GM21786 (cell line): Measurements from ENCODE around the gene SLC38A9.

Experiments used
- ATAC-seq: cut with Tn5 transposase; IDR thresholded peaks from one replicate; pipeline ENCODE4 v1.9.1; 2021; ENCODE audit not compliant: unreplicated experiment

The SLC38A9 gene

GRCh38 chr5:55657443-55657842 is 54.7 kb downstream of the SLC38A9 start:
- no peak for ATAC-seq

DNA sequence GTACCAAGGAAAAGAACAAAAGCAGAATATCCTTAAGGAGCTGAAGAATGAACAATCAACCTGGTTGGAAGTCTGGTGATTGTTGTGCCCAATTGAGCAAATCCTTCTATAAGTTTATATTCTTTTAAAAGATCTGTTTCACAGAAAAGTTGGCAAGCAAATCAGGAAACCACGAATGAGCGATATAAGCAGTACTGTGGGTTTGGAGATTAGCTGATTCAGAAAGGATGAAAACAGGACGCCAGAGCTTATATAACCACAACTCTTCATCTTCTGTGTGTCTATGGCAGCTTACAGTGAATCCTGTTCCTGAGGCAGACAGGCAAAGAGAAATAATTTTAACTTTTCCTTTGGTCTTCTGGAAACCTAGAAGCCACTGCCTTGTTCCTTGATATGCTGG is 61.7 kb downstream of the SLC38A9 start:
- ATAC-seq = no peak

DNA sequence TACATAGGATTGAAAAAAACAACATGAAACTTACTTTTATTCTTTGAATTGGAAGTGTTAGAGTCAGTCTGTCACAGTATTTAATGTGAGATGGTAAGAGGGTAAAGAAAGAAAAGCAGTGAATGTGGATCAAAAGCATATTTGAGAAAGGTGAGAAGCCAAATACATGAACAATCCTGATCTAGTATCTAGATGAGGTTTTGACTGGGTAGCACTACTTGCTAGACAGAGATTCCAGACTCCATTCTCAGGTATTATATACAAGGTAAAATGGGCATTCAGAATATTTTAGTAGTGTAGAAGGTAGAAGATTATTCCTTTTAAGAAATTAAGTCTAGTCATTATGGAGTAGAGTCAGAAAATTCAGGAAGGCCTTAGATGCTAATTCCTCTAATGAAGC is 62.2 kb downstream of the SLC38A9 start:
- ATAC-seq = no peak

DNA sequence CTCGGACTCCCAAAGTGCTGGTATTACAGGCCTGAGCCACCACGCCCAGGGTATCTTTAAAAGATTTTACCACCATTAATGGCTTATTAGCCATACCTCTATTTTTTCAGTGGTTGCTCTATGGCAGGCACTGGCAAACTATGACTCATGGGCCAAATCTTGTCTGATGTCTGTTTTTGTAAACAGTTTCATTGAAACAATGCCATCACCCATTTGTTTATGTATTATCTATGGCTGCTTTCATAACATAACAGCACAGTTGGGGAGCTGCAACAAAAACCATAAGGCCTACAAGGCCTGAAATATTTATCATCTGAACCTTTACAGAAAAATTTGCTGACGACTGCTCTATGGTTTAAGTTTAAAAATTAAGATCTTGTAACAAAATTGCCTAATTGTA is 66.8 kb downstream of the SLC38A9 start:
- no peak for ATAC-seq

- no peak for ATAC-seq
Measured at GRCh38 chr5:55638455-55638854, 73.7 kb downstream of the SLC38A9 start.

DNA sequence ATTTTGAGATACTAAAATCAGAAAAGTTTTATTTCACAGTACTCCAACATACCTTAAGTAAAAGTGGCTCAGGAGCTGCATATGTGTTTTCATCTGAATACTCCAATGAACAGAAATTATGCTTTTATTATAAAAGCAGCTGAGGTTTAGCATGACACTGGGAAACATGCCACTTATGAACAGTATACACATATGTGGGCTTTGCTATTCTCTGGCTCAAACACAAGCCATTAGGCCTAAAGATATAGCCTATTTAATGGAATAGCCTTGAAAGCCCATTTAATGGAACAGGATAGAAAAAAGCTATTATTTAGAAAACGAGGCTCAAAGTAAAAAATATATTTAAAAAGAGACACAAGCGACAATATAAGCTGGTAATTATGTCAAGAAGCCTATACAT is 74.1 kb downstream of the SLC38A9 start:
- no peak for ATAC-seq

DNA sequence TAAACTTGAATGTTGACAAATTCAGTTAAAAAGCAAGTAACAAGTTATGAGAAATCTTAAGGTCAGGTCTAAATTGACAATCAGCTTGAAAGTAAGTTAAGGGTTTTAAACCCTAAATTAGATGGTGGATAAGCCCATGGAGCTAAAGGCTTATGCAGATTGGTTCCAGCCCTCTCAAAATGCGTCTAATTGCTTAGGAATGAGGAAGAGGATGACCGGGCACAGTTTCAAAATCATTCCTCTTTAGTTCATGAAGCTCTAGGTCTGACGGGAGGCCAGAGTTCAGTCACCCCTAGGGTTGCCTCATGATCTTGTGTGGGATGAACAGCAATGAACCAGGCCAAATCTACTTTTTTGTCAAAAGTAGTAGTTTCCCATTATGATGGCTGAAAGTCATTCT is 75.4 kb downstream of the SLC38A9 start:
- no peak for ATAC-seq

DNA sequence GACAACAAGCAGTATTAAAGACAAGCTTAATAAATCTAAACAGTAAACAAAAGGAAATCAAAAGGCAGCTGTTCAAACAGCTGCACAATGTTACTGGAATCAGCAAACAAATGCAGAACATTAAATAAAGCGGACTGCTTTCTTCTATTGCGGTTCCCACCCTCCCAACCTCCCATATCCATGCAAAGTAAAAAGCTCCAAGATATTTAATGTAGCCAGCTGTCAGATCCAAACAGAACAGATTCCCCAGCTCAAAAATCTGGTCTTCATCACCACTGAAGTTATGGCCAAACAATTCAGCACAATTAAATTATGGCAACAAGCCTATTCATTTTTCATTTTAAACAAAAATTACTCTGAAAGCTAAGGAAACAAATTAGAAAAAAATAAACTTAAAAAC is 75.9 kb downstream of the SLC38A9 start:
- no peak for ATAC-seq

GRCh38 chr5:55634866-55635265 is 77.3 kb downstream of the SLC38A9 start:
- ATAC-seq = no peak

GRCh38 chr5:55634209-55634805 is 77.8 kb downstream of the SLC38A9 start:
- ATAC-seq = no peak

- ATAC-seq = no peak
Measured at GRCh38 chr5:55633574-55634208, 78.4 kb downstream of the SLC38A9 start.

DNA sequence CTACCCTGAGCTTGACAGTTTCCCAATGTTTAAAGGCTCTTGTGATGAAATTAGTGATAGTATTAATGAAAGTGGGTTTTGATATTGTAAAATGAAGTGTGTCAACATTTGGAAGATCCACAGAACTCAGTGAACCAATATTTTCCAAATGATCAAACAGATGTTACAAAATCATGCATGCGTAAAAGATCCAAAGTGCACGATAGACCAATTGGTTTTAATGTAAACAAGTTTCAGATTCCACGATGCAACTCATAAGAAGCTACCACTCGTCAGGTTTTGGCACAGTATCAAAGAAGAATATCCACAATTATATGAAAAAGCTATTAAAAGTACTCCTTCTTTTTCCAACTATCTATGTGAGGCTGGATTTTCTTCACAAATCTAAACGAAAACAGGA is 82.3 kb downstream of the SLC38A9 start:
- no peak for ATAC-seq

- ATAC-seq = no peak
Measured at GRCh38 chr5:55626790-55627189, 85.3 kb downstream of the SLC38A9 start.

DNA sequence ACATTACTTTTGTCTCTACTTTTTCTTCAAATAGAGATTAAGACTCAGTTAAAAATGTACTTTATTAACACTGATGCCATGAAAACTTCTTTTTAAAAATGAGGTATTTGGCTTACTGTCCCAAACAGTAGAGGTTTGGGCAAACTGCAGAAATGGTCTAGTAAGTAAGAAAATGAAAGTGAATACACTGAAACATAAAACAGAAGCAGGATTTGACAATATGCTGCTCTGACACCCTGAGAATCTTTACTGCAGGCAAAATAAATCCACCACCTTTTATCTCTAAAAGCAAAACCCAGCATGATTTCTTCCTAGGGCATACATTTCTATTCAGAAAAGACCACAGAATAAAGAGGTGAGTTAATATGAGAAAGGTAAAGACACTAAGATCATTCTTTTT is 86.2 kb downstream of the SLC38A9 start:
- ATAC-seq = no peak

GRCh38 chr5:55625589-55625909 is 86.6 kb downstream of the SLC38A9 start:
- no peak for ATAC-seq

DNA sequence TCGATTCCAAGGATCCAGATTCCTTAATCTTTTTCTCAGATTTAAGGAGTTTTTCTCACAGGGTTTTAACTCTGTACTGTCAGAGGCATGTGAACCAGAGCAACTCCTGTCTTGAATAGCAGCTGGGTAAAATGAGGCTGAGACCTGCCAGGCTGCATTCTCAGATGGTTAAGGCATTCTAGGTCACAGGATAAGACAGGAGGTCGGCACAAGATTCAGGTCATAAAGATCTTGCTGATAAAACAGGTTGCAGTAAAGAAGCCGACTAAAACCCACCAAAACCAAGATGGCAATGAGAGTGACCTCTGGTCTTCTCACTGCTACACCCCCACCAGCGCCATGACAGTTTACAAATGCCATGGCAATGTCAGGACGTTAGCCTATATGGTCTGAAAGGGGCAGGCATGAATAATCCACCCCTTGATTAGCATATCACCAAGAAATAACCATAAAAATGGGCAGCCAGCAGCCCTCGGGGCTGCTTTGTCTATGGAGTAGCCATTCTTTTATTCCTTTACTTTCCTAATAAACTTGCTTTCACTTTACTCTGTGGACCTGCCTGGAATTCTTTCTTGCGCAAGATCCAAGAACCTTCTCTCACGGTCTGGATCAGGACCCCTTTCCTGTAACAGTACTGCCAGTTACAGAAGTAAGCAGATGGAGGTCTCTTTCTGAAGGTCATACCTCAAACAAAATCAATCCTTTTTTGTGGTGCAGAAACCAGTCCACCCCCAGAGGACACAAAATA is 87.1 kb downstream of the SLC38A9 start:
- ATAC-seq = no peak

GRCh38 chr5:55623789-55624188 is 88.3 kb downstream of the SLC38A9 start:
- no peak for ATAC-seq

GRCh38 chr5:55622460-55622859 is 89.7 kb downstream of the SLC38A9 start:
- ATAC-seq = no peak

DNA sequence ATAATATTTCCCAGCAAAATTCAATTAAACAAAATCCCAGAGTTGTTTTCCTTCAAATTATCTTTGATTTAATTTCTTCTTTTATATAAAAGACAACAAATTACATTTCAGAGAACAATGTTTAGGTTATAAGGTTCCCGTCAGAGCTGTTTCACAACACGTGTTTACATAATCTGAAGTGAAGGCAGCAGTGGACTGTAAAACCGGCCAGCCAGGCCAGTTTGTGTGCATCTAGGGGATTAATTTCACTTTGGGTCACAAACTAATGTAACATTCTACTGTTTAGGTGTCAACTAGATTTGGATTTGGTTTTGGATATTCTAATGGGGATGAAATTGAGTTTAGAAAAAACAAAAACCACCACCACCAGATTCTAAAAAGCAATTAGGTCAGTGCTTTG is 90.9 kb downstream of the SLC38A9 start:
- ATAC-seq = no peak

GRCh38 chr5:55620766-55621160 is 91.4 kb downstream of the SLC38A9 start:
- ATAC-seq = no peak

GRCh38 chr5:55620009-55620765 is 91.9 kb downstream of the SLC38A9 start:
- ATAC-seq = no peak

GRCh38 chr5:55618318-55618717 is 93.8 kb downstream of the SLC38A9 start:
- ATAC-seq = no peak
